Measurements from ENCODE around the gene RYR1. TPM values are rescaled to one million over a fixed set of nuclear protein-coding genes. Genes with fewer than 3 reads are reported as not detected.

Gene RYR1
- polyA plus RNA-seq, 3 donors = 0.76 to 2.1 (median 2.1) TPM

DNA sequence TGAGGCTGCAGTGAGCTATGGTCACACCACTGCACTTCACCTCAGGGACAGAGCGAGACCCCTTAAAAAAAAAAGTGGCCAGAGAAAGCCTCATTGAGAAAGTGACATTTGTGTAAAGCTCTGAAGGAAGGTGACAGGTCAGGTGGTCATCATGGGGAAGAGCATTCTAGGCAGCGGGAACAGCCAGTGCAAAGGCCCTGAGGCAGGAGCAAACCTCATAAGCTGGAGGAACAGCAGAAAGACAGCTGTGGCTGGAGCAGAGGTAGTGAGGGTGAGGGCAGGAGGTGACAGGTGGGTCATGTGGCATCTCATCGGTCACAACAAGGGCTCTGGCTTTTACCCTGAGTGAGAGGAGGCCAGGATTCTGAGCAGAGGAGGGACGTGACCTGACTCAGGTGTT lies 64.4 kb downstream of the RYR1 start:
- H3K36me3 Mint-ChIP-seq = no peaks in the 10 kb centered on the region
- H3K36me3 ChIP-seq (replicated peaks in 1 of 2; ENCODE audit: control insufficient read depth in 1 of 2, insufficient read depth in 2 of 2, low read length in 2 of 2) = no peaks in the 10 kb centered on the region
- no peak overlapping the region for H2AFZ ChIP-seq (ENCODE audit: insufficient read depth, low read depth, low read length, poor library complexity, severe bottlenecking)
- H3K27ac ChIP-seq (ENCODE audit: low read depth in 1 of 2, low read length in 2 of 2) = no peak overlapping the region
- no peaks in the 10 kb centered on the region for H4K20me1 ChIP-seq (ENCODE audit: insufficient read depth, low read length)
- H3K27me3 Mint-ChIP-seq (ENCODE audit: low read depth in 3 of 3) = peaks cover 7 to 16% (median 12%) of the 10 kb centered on the region in 3 donors
- no peaks in the 10 kb centered on the region for H3K27me3 ChIP-seq (ENCODE audit: control insufficient read depth in 2 of 2, insufficient read depth in 2 of 2, low read length in 2 of 2)
- H3K4me2 ChIP-seq (replicated peaks; ENCODE audit: extremely low read depth, low read length, poor library complexity, severe bottlenecking) = no peak overlapping the region
- no peak for DNase-seq
- intact Hi-C loops (cut with micrococcal nuclease) = no loop called here
- H3K9ac ChIP-seq (ENCODE audit: insufficient read depth, low read length, poor library complexity, severe bottlenecking) = no peak overlapping the region
- WGBS (ENCODE audit: insufficient coverage) = 98% methylated on average over 3 of the region's 4 CpGs
- TF ChIP-seq, protein P1, sequence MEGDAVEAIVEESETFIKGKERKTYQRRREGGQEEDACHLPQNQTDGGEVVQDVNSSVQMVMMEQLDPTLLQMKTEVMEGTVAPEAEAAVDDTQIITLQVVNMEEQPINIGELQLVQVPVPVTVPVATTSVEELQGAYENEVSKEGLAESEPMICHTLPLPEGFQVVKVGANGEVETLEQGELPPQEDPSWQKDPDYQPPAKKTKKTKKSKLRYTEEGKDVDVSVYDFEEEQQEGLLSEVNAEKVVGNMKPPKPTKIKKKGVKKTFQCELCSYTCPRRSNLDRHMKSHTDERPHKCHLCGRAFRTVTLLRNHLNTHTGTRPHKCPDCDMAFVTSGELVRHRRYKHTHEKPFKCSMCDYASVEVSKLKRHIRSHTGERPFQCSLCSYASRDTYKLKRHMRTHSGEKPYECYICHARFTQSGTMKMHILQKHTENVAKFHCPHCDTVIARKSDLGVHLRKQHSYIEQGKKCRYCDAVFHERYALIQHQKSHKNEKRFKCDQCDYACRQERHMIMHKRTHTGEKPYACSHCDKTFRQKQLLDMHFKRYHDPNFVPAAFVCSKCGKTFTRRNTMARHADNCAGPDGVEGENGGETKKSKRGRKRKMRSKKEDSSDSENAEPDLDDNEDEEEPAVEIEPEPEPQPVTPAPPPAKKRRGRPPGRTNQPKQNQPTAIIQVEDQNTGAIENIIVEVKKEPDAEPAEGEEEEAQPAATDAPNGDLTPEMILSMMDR (IDR thresholded peaks at IDR 0.05) = no peak
- H3K4me3 ChIP-seq (replicated peaks in 1 of 3; ENCODE audit: low read depth in 2 of 3, low read length in 3 of 3) = no peak overlapping the region
- peaks cover 0 to under 1% of the 10 kb centered on the region in 2 donors for H3K4me1 ChIP-seq (ENCODE audit: control insufficient read depth in 1 of 2, insufficient read depth in 2 of 2, low read length in 2 of 2)
- no peaks in the 10 kb centered on the region for H3K9me3 ChIP-seq (replicated peaks in 1 of 2; ENCODE audit: control insufficient read depth in 1 of 2, insufficient read depth in 1 of 2, low read length in 2 of 2)
- peaks cover 3% of the 10 kb centered on the region for H3K4me1 Mint-ChIP-seq
- no peak overlapping the region for H3K4me3 Mint-ChIP-seq
- H3K79me2 ChIP-seq (ENCODE audit: insufficient read depth, low read length) = no peaks in the 10 kb centered on the region
- H3K9me3 Mint-ChIP-seq = peaks cover 0 to 3% (median 0%) of the 10 kb centered on the region in 7 donors
- peak overlapping the region in 1 of 7 donors; percentile 44 for H3K27ac Mint-ChIP-seq

DNA sequence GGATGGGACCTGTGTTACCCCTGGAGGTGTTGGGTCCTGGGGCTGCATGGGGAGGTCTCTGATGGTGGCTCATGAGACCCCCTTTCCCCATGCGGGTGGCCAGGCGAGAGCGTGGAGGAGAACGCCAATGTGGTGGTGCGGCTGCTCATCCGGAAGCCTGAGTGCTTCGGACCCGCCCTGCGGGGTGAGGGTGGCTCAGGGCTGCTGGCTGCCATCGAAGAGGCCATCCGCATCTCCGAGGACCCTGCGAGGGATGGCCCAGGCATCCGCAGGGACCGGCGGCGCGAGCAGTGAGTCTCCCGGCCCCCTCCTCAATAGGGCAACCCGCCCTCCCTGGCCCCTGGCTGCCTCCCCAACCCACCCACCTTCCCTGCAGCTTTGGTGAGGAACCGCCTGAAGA lies 66.0 kb downstream of the RYR1 start:
- peak overlapping the region in 1 of 7 donors; percentile 69 for H3K27ac Mint-ChIP-seq
- H3K4me1 Mint-ChIP-seq = no peaks in the 10 kb centered on the region
- Histone ChIP-seq H3K27ac (ENCODE audit: low read depth in 1 of 2, low read length in 2 of 2) (no peak overlapping the region), H3K79me2 (ENCODE audit: insufficient read depth, low read length) (no peaks in the 10 kb centered on the region), H3K36me3 (replicated peaks in 1 of 2; ENCODE audit: control insufficient read depth in 1 of 2, insufficient read depth in 2 of 2, low read length in 2 of 2) (no peaks in the 10 kb centered on the region), H2AFZ (ENCODE audit: insufficient read depth, low read depth, low read length, poor library complexity, severe bottlenecking) (no peak overlapping the region), H3K4me1 (ENCODE audit: control insufficient read depth in 1 of 2, insufficient read depth in 2 of 2, low read length in 2 of 2) (no peaks in the 10 kb centered on the region), H3K9me3 (replicated peaks in 1 of 2; ENCODE audit: control insufficient read depth in 1 of 2, insufficient read depth in 1 of 2, low read length in 2 of 2) (no peaks in the 10 kb centered on the region), H3K27me3 (ENCODE audit: control insufficient read depth in 2 of 2, insufficient read depth in 2 of 2, low read length in 2 of 2) (no peaks in the 10 kb centered on the region), H3K4me3 (replicated peaks in 1 of 3; ENCODE audit: low read depth in 2 of 3, low read length in 3 of 3) (no peak overlapping the region), H3K4me2 (replicated peaks; ENCODE audit: extremely low read depth, low read length, poor library complexity, severe bottlenecking) (no peak overlapping the region), H3K9ac (ENCODE audit: insufficient read depth, low read length, poor library complexity, severe bottlenecking) (no peak overlapping the region), H4K20me1 (ENCODE audit: insufficient read depth, low read length) (no peaks in the 10 kb centered on the region)
- DNase-seq = no peak
- peaks cover 10 to 13% (median 12%) of the 10 kb centered on the region in 3 donors for H3K27me3 Mint-ChIP-seq (ENCODE audit: low read depth in 3 of 3)
- 97% methylated on average over 18 of the region's 21 CpGs for WGBS (ENCODE audit: insufficient coverage)
- no peak overlapping the region for H3K4me3 Mint-ChIP-seq
- H3K36me3 Mint-ChIP-seq = no peaks in the 10 kb centered on the region
- peaks cover 0 to 4% (median 0%) of the 10 kb centered on the region in 7 donors for H3K9me3 Mint-ChIP-seq
- intact Hi-C loops (cut with micrococcal nuclease) = no loop called here
- TF ChIP-seq, protein P1 (IDR thresholded peaks at IDR 0.05) = no peak
